Transverse colon (tissue), 4 donors: ENCODE measurements around the gene PRDM12. TPM values are rescaled to one million over a fixed set of nuclear protein-coding genes. Genes with fewer than 3 reads are reported as not detected.

Experiments
- DNase-seq: peaks from one replicate; pipeline ENCODE4 v3.0.0-alpha.2; 2019
- H3K27ac ChIP-seq, 4 donors: fragments of 200-600 bp; sonication (generic); 2 replicates each; pipeline ENCODE4 v1.5.1; 2016 to 2018; ENCODE audit warnings: inconsistent platforms in 4 of 4
- H3K27me3 ChIP-seq: fragments of 200-600 bp; sonication (generic); 2 replicates; pipeline ENCODE4 v1.5.1; 2017; ENCODE audit warnings: inconsistent platforms
- H3K36me3 ChIP-seq, 4 donors: fragments of 200-600 bp; sonication (generic); 2 replicates each; pipeline ENCODE4 v1.5.1; 2017 to 2019; ENCODE audit warnings: inconsistent platforms in 4 of 4
- H3K4me1 ChIP-seq, 4 donors: fragments of 200-600 bp; sonication (generic); 2 replicates each; pipeline ENCODE4 v1.5.1; 2017 to 2020; ENCODE audit warnings: inconsistent platforms in 4 of 4
- H3K4me3 ChIP-seq, 4 donors: fragments of 200-600 bp; sonication (generic); 1 replicate in 1 of 4; 2 replicates in 3 of 4; pipeline versions ENCODE4 v1.5.1 to v1.6.1; 2017 to 2019; ENCODE audit warnings: inconsistent platforms in 4 of 4
- H3K9me3 ChIP-seq, 2 donors: fragments of 200-600 bp; sonication (generic); 2 replicates each; pipeline ENCODE4 v1.5.1; 2017 to 2019; ENCODE audit warnings: inconsistent platforms in 2 of 2
- CTCF ChIP-seq, 5 experiments: fragments of 200-600 bp in 3 of 5; fragments of 450-650 bp in 2 of 5; sonication (generic) in 3 of 5; IDR thresholded peaks; 1 replicate in 2 of 5; 2 replicates in 3 of 5; pipeline ENCODE4 v1.5.1; 2016 to 2017; ENCODE audit warnings: antibody characterized with exemption in 5 of 5, inconsistent platforms in 3 of 5, mild to moderate bottlenecking in 2 of 5, moderate library complexity in 1 of 5
- EP300 ChIP-seq: sonication (generic); formaldehyde crosslinking; IDR thresholded peaks from one replicate; pipeline ENCODE4 v1.6.1; 2017; ENCODE audit warnings: antibody characterized with exemption, low read depth
- POLR2A ChIP-seq: fragments of 450-650 bp; IDR thresholded peaks from one replicate; pipeline ENCODE4 v1.6.1; 2016; ENCODE audit warnings: antibody characterized with exemption, mild to moderate bottlenecking, moderate library complexity
- POLR2AphosphoS5 ChIP-seq, 3 donors: sonication (generic); formaldehyde crosslinking; IDR thresholded peaks; one replicate each; pipeline ENCODE4 v1.6.1; 2016; ENCODE audit warnings: antibody characterized with exemption in 3 of 3
- WGBS, 2 donors: methylation state at CpG; one replicate each; pipeline ENCODE4 v1.1.5; 2018; ENCODE audit warnings: low coverage in 1 of 2; 5-methylcytosine and 5-hydroxymethylcytosine counted together
- in situ Hi-C, 4 donors: fragments of 200-750 bp; cut with MboI; loops; one replicate each; pipeline versions ENCODE4 v1.15.0 to v1.15.1; 2017; ENCODE audit warnings: low sequenced_read_pairs in 3 of 4, low pct_ligation_motif_present in 1 of 4, low pct_unique_long_range_greater_than_20kb in 1 of 4
- intact Hi-C: fragments of 100-400 bp; cut with DNase I; formaldehyde crosslinking; loops from one replicate; pipeline ENCODE4 v1.15.1; 2023; ENCODE audit warnings: low total_unique reads
- total RNA-seq, 4 donors: library from RNA; depleted of rRNA; stranded (reverse); fragments of >200 nt; gene quantifications; one replicate each; pipeline ENCODE4 v1.1.0, GENCODE V29; 2016

The PRDM12 gene
- not detected for total RNA-seq

- H3K4me3 ChIP-seq, result peak within 1 kb of the TSS in 1 of 4 donors; percentile 23
- H3K9me3 ChIP-seq, result no peaks in the 10 kb centered on the region
- H3K27ac ChIP-seq, result no peak within 1 kb of the TSS
- in situ Hi-C loops, result no loop called here
- TF ChIP-seq CTCF (IDR thresholded peaks at IDR 0.05) (no peak), POLR2AphosphoS5 (IDR thresholded peaks at IDR 0.05) (no peak), POLR2A (no peak), EP300 (no peak)
- no peak for DNase-seq
- 10% methylated on average over 53 of the region's 76 CpGs; no CpG with 5 or more reads in 1 of the 2 donors for WGBS, 2 donors
- peaks cover 21 to 68% (median 55%) of the 10 kb centered on the region in 4 donors for H3K4me1 ChIP-seq
- H3K27me3 ChIP-seq, result peaks cover 95% of the 10 kb centered on the region
- H3K36me3 ChIP-seq, result no peaks in the 10 kb centered on the region
- intact Hi-C loops, result no loop called here
Measured at GRCh38 chr9:130664251-130665028, at the start of gene PRDM12. Gene PRDM12 (plus strand): TSS chr9:130664594. CDS start chr9:130664654, 60 bp downstream.

- no peak for TF ChIP-seq POLR2AphosphoS5 (IDR thresholded peaks at IDR 0.05)
- TF ChIP-seq POLR2A, result no peak
- TF ChIP-seq EP300, result no peak
- TF ChIP-seq CTCF (IDR thresholded peaks at IDR 0.05), result no peak
- WGBS, 2 donors, result 81% methylated on average over 10 of the region's 10 CpGs; no CpG with 5 or more reads in 1 of the 2 donors
- H3K4me1 ChIP-seq, result no peaks in the 10 kb centered on the region
- H3K9me3 ChIP-seq, result no peaks in the 10 kb centered on the region
- in situ Hi-C loops (no loop called here), intact Hi-C loops (no loop called here)
- no peaks in the 10 kb centered on the region for H3K27me3 ChIP-seq
- H3K4me3 ChIP-seq, result no peak overlapping the region
- peaks cover 0 to 80% (median 36%) of the 10 kb centered on the region in 4 donors for H3K36me3 ChIP-seq
- DNase-seq, result no peak
- no peak overlapping the region for H3K27ac ChIP-seq
Measured at GRCh38 chr9:130616451-130616850, 47.9 kb upstream of the PRDM12 start.

- Histone ChIP-seq H3K27me3 (no peaks in the 10 kb centered on the region), H3K4me3 (no peak overlapping the region), H3K9me3 (no peaks in the 10 kb centered on the region), H3K36me3 (peaks cover 0 to 76% (median 37%) of the 10 kb centered on the region in 4 donors), H3K4me1 (no peaks in the 10 kb centered on the region), H3K27ac (no peak overlapping the region)
- TF ChIP-seq POLR2A, result no peak
- no peak for TF ChIP-seq EP300
- TF ChIP-seq POLR2AphosphoS5 (IDR thresholded peaks at IDR 0.05), result no peak
- no peak for TF ChIP-seq CTCF (IDR thresholded peaks at IDR 0.05)
- intact Hi-C loops, result no loop called here
- DNase-seq, result no peak
- in situ Hi-C loops, result no loop called here
- 93 to 100% methylated on average over 2 to 10 of the region's 10 CpGs for WGBS, 2 donors
Measured at GRCh38 chr9:130623466-130623865, 40.9 kb upstream of the PRDM12 start.

GRCh38 chr9:130624154-130624553 lies 40.2 kb upstream of the PRDM12 start:
- intact Hi-C loops, result no loop called here
- WGBS, 2 donors, result 92 to 100% methylated on average over 1 to 4 of the region's 4 CpGs

More at GRCh38 chr9:130624154-130624553, 40.2 kb upstream of the PRDM12 start:
- Histone ChIP-seq H3K4me3 (no peak overlapping the region), H3K9me3 (no peaks in the 10 kb centered on the region), H3K4me1 (no peaks in the 10 kb centered on the region), H3K36me3 (peaks cover 0 to 71% (median 35%) of the 10 kb centered on the region in 4 donors), H3K27me3 (no peaks in the 10 kb centered on the region), H3K27ac (no peak overlapping the region)
- TF ChIP-seq CTCF (IDR thresholded peaks at IDR 0.05) (no peak), EP300 (no peak), POLR2AphosphoS5 (IDR thresholded peaks at IDR 0.05) (no peak), POLR2A (no peak)
- in situ Hi-C loops, result no loop called here
- DNase-seq, result no peak
